ENCODE results near the gene AGTPBP1. TPM values are rescaled to one million over a fixed set of nuclear protein-coding genes. Genes with fewer than 3 reads are reported as not detected.

The AGTPBP1 gene
- total and polyA plus RNA-seq, 2 experiments from 2014 or later: 31.4 to 58.0 TPM

GRCh38 chr9:85530721-85531120 lies 211.0 kb downstream of the AGTPBP1 start:
- no peaks in the 10 kb centered on the region for H3K9me3 Mint-ChIP-seq
- Histone ChIP-seq H3K27ac (ENCODE audit: low read depth) (no peak overlapping the region), H3K4me1 (ENCODE audit: insufficient read depth) (no peaks in the 10 kb centered on the region), H4K20me1 (replicated peaks; ENCODE audit: insufficient read depth) (no peaks in the 10 kb centered on the region), H3K4me2 (no peak overlapping the region), H3K27me3 (ENCODE audit: insufficient read depth) (no peaks in the 10 kb centered on the region), H3K36me3 (ENCODE audit: insufficient read depth) (no peaks in the 10 kb centered on the region), H2AFZ (no peak overlapping the region), H3K4me3 (no peak overlapping the region), H3K79me2 (replicated peaks; ENCODE audit: insufficient read depth) (no peaks in the 10 kb centered on the region), H3K9me2 (ENCODE audit: insufficient read depth) (peaks cover 5% of the 10 kb centered on the region; the same call in 1 of the 2 replicates), H3F3A (replicated peaks; ENCODE audit: low read depth) (no peaks in the 10 kb centered on the region)
- peaks cover 2% of the 10 kb centered on the region for H3K27me3 Mint-ChIP-seq (ENCODE audit: insufficient read depth, low read depth, poor library complexity)
- TF ChIP-seq JUNB (IDR thresholded peaks at IDR 0.05; ENCODE audit: unreplicated experiment) (no peak), CREB1 (CRISPR knock-in tag; IDR thresholded peaks at IDR 0.05; ENCODE audit: low read depth) (no peak), EZH2 (IDR thresholded peaks at IDR 0.05; ENCODE audit: low read depth, unreplicated experiment) (no peak), ZNF331 (CRISPR knock-in tag; IDR thresholded peaks at IDR 0.05; ENCODE audit: low read depth) (no peak), REST (IDR thresholded peaks at IDR 0.05; ENCODE audit: unreplicated experiment) (no peak), ZNF114 (CRISPR knock-in tag; IDR thresholded peaks at IDR 0.05) (no peak), POLR2AphosphoS5 (IDR thresholded peaks at IDR 0.05; ENCODE audit: low read depth) (no peak), STAT1 (IDR thresholded peaks at IDR 0.05; ENCODE audit: unreplicated experiment) (no peak), EZH2phosphoT487 (IDR thresholded peaks at IDR 0.05; ENCODE audit: unreplicated experiment) (no peak), NANOG (IDR thresholded peaks at IDR 0.05; ENCODE audit: borderline replicate concordance) (no peak)
- TF ChIP-seq, protein P1, sequence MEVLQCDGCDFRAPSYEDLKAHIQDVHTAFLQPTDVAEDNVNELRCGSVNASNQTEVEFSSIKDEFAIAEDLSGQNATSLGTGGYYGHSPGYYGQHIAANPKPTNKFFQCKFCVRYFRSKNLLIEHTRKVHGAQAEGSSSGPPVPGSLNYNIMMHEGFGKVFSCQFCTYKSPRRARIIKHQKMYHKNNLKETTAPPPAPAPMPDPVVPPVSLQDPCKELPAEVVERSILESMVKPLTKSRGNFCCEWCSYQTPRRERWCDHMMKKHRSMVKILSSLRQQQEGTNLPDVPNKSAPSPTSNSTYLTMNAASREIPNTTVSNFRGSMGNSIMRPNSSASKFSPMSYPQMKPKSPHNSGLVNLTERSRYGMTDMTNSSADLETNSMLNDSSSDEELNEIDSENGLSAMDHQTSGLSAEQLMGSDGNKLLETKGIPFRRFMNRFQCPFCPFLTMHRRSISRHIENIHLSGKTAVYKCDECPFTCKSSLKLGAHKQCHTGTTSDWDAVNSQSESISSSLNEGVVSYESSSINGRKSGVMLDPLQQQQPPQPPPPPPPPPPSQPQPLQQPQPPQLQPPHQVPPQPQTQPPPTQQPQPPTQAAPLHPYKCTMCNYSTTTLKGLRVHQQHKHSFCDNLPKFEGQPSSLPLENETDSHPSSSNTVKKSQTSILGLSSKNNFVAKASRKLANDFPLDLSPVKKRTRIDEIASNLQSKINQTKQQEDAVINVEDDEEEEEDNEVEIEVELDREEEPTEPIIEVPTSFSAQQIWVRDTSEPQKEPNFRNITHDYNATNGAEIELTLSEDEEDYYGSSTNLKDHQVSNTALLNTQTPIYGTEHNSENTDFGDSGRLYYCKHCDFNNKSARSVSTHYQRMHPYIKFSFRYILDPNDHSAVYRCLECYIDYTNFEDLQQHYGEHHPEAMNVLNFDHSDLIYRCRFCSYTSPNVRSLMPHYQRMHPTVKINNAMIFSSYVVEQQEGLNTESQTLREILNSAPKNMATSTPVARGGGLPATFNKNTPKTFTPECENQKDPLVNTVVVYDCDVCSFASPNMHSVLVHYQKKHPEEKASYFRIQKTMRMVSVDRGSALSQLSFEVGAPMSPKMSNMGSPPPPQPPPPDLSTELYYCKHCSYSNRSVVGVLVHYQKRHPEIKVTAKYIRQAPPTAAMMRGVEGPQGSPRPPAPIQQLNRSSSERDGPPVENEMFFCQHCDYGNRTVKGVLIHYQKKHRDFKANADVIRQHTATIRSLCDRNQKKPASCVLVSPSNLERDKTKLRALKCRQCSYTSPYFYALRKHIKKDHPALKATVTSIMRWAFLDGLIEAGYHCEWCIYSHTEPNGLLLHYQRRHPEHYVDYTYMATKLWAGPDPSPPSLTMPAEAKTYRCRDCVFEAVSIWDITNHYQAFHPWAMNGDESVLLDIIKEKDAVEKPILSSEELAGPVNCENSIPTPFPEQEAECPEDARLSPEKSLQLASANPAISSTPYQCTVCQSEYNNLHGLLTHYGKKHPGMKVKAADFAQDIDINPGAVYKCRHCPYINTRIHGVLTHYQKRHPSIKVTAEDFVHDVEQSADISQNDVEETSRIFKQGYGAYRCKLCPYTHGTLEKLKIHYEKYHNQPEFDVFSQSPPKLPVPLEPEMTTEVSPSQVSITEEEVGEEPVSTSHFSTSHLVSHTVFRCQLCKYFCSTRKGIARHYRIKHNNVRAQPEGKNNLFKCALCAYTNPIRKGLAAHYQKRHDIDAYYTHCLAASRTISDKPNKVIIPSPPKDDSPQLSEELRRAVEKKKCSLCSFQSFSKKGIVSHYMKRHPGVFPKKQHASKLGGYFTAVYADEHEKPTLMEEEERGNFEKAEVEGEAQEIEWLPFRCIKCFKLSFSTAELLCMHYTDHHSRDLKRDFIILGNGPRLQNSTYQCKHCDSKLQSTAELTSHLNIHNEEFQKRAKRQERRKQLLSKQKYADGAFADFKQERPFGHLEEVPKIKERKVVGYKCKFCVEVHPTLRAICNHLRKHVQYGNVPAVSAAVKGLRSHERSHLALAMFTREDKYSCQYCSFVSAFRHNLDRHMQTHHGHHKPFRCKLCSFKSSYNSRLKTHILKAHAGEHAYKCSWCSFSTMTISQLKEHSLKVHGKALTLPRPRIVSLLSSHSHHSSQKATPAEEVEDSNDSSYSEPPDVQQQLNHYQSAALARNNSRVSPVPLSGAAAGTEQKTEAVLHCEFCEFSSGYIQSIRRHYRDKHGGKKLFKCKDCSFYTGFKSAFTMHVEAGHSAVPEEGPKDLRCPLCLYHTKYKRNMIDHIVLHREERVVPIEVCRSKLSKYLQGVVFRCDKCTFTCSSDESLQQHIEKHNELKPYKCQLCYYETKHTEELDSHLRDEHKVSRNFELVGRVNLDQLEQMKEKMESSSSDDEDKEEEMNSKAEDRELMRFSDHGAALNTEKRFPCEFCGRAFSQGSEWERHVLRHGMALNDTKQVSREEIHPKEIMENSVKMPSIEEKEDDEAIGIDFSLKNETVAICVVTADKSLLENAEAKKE (CRISPR knock-in tag; IDR thresholded peaks at IDR 0.05): no peak
- TF ChIP-seq, protein P2, sequence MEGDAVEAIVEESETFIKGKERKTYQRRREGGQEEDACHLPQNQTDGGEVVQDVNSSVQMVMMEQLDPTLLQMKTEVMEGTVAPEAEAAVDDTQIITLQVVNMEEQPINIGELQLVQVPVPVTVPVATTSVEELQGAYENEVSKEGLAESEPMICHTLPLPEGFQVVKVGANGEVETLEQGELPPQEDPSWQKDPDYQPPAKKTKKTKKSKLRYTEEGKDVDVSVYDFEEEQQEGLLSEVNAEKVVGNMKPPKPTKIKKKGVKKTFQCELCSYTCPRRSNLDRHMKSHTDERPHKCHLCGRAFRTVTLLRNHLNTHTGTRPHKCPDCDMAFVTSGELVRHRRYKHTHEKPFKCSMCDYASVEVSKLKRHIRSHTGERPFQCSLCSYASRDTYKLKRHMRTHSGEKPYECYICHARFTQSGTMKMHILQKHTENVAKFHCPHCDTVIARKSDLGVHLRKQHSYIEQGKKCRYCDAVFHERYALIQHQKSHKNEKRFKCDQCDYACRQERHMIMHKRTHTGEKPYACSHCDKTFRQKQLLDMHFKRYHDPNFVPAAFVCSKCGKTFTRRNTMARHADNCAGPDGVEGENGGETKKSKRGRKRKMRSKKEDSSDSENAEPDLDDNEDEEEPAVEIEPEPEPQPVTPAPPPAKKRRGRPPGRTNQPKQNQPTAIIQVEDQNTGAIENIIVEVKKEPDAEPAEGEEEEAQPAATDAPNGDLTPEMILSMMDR (conservative IDR thresholded peaks at IDR 0.05; ENCODE audit: low read depth in 2 of 2): no peak
- TF ChIP-seq, protein P3, sequence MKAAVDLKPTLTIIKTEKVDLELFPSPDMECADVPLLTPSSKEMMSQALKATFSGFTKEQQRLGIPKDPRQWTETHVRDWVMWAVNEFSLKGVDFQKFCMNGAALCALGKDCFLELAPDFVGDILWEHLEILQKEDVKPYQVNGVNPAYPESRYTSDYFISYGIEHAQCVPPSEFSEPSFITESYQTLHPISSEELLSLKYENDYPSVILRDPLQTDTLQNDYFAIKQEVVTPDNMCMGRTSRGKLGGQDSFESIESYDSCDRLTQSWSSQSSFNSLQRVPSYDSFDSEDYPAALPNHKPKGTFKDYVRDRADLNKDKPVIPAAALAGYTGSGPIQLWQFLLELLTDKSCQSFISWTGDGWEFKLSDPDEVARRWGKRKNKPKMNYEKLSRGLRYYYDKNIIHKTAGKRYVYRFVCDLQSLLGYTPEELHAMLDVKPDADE (IDR thresholded peaks at IDR 0.05): no peak
- H3K4me3 Mint-ChIP-seq: no peak overlapping the region
- no peak for DNase-seq (ENCODE audit: low spot score)
- ATAC-seq: no peak
- H3K4me1 Mint-ChIP-seq: no peaks in the 10 kb centered on the region
- no peaks in the 10 kb centered on the region for H3K36me3 Mint-ChIP-seq (ENCODE audit: low read depth)
- no peak overlapping the region for H3K27ac Mint-ChIP-seq
